SW480 (cell line): ENCODE data around the gene IFI44.

Experiments
- DNase-seq: peaks from one replicate; pipeline ENCODE4 v3.0.0-alpha.2; 2016; ENCODE audit warnings: low spot score

Gene IFI44

GRCh38 chr1:78652019-78652560 lies 2.5 kb downstream of the IFI44 start:
- DNase-seq = no peak

DNA sequence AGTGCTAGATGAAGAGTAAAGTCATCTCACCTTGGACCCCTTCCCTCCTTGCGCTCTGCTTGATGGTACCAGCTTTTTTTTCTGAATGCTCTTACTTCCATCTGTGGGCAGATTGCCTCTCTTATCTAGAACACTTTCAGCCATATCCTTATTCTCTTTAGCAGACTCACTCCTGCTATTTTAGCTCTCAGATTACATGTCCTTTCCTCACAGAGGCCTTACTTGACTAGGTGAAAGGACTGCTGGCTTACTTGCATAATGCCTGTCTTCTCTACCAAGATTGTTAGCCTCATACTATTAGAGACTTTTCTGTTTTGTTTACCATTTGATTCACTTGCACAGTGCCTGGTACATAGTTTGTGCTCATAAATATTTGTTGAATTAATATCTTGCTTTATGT lies 9.3 kb downstream of the IFI44 start:
- DNase-seq = no peak

GRCh38 chr1:78663923-78664322 lies 14.3 kb downstream of the IFI44 start:
- DNase-seq = no peak

DNA sequence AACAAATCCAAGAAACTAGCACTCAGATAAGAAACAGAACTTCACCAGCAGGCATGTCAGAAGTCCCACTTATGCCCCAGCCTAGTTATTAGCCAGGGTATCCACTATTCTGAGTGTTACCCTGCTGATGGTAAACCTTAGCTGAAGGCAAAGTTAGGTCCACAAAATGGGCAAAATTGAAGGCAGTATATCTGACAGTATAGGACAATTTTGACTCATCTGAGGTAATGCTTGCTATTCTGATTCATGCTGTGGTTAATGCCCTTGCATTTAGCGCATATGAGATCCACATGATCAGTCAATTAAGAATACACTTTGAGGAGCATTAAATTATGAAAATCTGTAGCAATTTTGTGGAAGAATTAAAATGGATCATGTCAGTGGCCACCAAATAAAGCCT lies 15.1 kb downstream of the IFI44 start:
- no peak for DNase-seq

GRCh38 chr1:78665809-78666208 lies 16.2 kb downstream of the IFI44 start:
- DNase-seq = no peak

DNA sequence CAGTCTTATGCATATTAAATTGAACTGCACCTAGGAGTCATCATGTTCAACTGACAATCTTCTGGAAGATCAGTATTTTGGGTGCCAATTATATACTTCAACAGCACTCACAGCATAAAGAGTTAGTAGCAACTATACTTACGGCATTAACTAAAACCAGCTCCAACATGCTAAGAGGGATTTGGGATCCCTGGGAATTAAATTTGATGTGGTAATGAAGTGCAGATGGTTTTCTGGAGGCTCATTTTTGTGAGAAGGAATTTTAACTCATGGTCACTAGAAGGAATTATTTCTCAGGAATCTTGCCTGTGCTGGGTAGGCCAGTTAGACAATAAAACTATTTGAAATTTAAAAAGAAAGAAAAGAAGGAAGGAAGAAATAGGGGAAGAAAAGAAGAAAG lies 18.3 kb downstream of the IFI44 start:
- no peak for DNase-seq

GRCh38 chr1:78668427-78668826 lies 18.8 kb downstream of the IFI44 start:
- DNase-seq = no peak

DNA sequence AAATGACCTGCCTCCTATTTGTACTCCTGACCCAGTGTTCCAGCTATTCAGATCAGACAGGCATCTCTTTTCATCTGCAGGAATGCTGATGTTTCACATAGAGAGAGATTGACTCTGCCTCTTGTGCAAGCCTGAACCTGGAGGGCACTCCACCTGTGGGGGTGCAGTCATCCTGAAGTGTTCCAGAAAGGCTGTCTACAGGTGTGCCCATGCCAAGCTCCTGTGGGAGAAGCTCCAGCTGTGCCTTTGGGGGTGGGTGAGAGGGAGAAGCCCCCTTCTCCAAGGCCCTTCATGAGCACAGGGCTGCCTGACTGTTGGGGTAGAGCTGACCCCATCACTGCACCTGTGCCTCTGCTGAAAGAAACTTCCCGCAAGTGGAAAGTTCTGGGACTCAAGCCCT lies 22.8 kb downstream of the IFI44 start:
- no peak for DNase-seq

DNA sequence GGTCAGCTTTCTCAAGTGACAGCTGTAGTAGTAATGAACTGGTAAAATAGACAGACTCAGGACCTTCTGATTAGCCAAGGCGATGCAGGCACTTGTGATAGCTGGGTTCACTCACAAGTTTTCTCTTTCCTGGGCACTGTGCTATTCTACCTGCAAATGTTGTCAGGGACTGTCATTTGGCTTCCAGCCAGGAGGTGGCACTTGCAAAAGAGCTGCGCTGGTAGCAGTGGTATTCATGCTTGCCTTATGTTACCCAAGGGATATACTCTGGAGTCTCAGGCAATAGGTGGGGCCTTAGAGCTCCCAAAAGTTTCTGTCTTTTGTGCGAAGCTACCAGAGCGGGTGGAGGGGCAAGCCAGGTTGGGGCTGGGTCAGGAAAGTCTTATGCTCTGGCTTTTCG lies 23.5 kb downstream of the IFI44 start:
- peak; percentile 4 for DNase-seq

- DNase-seq = peak; percentile 26
Measured at GRCh38 chr1:78676347-78676982, 26.8 kb downstream of the IFI44 start.

DNA sequence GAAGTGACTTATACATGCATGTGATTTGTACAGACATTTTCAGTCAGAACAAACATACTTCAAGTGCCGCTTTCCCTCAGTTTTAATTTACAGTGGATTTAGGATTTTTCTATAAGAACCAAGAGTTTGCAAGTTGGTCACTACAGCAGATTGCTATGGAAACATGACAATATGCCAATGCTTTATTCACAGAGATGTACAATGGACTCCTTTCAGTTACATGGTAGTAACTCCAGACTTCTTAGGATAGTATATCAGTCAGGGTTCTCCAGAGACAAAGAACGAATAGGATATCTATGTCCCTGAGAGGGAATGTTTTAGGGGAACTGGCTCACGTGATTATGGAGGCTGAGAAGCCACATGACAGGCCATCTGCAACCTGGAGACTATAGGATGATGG lies 27.4 kb downstream of the IFI44 start:
- DNase-seq = no peak

DNA sequence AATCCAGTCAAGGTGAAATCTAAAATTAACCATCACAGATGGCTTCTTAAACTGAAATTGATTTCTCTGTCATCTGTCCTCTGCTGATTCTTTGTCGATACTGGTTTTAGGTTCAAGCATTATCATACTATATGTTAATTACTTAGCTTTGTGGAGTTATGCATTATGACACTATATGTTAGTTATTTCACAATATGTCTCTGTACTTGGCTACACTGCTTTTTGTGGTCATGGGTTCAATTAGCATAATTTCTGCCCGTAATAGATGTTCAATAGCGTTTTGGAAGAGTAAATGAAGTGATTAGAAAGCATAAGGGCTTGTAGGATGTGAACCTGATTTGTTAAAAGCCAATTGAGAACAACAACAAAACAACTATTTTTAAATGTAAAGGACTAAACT lies 28.2 kb downstream of the IFI44 start:
- no peak for DNase-seq

DNA sequence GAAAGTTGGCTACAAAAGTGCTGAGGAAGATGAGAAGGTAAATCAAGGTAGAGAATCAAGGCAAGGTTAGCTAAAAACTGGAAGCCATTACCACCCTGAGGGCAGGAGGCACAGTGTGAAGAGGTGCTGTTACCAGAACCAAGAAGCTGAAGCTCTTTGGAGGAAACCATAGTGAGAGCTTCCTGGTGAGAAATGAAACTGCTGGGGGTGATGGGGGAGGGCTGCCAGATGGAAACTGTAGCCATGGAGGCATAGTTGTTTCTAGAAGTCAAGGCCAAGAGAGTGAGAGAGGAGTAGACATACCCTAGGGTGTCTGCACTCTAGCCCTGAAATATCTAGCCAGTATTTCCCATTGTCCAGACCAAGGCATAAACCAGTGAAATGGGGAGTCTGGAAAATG lies 28.7 kb downstream of the IFI44 start:
- DNase-seq = no peak

- no peak for DNase-seq
Measured at GRCh38 chr1:78681265-78681664, 31.6 kb downstream of the IFI44 start.

DNA sequence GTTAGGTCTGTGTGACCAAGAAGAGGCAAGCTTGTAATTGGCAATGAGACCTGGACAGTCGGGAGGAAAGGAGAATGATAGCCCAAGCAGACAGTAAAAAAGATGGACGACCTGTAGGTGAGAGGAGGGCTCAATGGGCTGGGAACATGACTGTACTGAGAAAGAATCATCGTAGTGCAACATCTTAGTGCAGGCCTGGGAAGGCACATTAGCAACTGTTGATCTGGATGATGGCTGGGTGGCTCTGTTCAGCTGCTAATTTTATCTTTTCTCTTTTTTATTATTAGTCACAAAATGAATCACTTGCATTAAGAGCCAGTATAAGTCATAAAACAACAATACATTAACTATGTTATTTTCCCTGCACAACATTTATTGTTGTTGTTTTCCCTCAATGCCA lies 32.9 kb downstream of the IFI44 start:
- no peak for DNase-seq

DNA sequence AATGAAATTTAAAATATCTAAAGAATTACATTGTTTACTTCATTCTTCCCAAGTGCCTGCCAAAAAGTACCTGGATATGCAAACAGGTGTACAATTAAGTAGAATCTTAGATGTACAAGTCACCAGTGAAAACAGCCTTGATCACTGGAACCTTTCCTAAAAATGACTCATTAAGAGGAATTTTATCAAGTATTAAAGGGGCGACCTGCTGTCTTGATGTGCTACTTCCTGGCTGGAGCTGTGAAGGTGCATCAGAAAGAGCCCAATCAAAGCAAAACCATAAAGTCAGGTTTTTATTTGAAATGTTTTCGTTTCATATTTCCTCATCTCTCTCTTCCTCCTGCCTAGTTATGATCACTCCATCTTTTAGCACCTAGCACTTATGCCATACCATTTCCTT lies 33.4 kb downstream of the IFI44 start:
- DNase-seq = no peak

DNA sequence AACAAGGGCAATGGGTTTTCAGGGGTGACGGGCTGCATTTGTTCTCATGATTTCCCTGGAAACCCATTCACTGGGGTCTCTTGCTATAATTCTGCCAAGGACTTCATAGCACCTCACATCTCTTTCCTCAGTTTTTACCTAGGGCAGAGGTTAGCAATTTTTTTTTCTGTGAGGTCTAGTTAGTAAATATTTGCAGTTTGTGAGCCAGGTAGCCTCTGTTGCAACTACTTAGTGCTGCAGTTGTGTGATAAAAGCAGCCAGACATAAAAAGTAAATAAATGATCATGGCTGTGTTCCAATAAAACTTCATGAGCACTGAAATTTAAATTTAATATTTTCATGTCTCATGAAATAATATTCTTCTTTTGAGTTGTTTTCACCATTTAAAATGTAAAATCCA lies 37.7 kb downstream of the IFI44 start:
- no peak for DNase-seq

DNA sequence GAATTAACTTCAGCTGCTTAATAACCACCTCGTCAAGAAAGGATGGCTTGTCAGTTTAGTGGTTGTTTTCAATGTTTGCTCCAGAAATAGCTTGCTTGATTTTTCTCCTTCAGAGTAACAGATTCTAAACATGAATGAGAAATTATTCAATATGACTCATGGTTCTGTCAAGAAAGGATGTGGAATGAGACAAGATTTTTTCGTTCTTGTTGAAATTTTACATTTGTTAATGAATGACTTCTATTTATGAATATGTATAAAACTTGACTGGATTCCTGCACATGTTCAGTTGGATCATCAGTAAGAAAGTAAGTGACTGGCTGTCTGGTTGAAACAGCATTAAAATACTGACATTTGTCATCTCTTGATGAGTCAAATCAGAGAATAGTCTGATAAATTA lies 38.3 kb downstream of the IFI44 start:
- DNase-seq = no peak

DNA sequence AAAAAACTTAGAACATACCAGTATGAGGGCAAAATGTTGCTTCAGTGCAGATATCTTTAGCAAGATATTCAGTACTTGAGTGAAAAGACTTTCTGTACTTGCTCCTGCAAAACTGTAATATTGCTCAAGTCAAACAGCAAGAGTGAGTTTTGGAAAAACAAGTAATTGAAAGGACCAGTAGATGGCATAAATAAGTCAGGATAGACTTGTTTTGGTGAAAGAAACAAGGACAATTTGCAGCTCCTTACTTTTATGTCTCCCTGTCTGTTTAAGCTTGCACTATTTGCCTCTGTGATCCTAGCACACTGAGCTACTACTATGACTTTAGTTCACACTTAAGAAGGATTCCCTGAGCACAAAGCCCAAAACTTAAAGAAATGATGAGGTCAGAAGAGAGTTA lies 39.1 kb downstream of the IFI44 start:
- DNase-seq = peak; percentile 1

- no peak for DNase-seq
Measured at GRCh38 chr1:78690516-78690915, 40.9 kb downstream of the IFI44 start.

- DNase-seq = no peak
Measured at GRCh38 chr1:78691995-78692747, 42.5 kb downstream of the IFI44 start.

GRCh38 chr1:78699813-78700212 lies 50.2 kb downstream of the IFI44 start:
- no peak for DNase-seq

DNA sequence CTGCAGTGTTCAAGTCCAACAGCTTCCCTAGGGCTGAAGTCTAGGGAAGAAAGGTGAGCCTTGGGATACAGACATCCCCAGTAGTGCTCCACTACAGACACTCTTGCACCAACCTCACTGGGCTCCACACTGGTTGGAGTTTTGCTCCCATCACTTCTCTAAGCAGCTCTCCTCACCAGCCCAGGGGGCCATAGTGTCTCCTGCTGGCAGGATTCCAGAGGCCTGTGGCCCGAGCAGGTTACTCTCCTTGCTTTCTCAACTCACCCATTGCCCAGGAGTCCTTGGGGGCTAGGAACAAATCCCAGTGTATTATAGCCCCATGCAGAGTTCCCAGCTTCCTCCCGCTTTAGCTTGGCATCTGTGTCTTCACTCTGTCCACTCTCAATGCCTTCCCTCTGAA lies 52.8 kb downstream of the IFI44 start:
- DNase-seq = no peak

GRCh38 chr1:78703806-78704205 lies 54.2 kb downstream of the IFI44 start:
- DNase-seq = no peak
